T-cell (primary cell): ENCODE measurements around the gene MYLK4. TPM values are rescaled to one million over a fixed set of nuclear protein-coding genes. Genes with fewer than 3 reads are reported as not detected.

Source experiments
- ATAC-seq, 4 experiments: fragments of 200-7000 bp in 3 of 4; fragments of 150-1000 bp in 1 of 4; cut with Tn5 transposase; replicated peaks in 1 of 4; 1 replicate in 3 of 4; 2 replicates in 1 of 4; pipeline ENCODE4 v1.10.0; 2021; ENCODE audit warnings: moderate library complexity in 3 of 4, mild to moderate bottlenecking in 2 of 4, moderate number of reproducible peaks in 1 of 4
- CTCF ChIA-PET, 2 donors: fragments of 300-600 bp; sonication (Branson Sonifier 250); formaldehyde crosslinking; loops; one replicate each; lab custom pipeline; 2022; ENCODE audit warnings: antibody characterized with exemption in 2 of 2; lab: Charles Lee
- POLR2A ChIA-PET, 2 donors: fragments of 300-600 bp; sonication (Branson Sonifier 250); formaldehyde crosslinking; loops; one replicate each; lab custom pipeline; 2022; ENCODE audit warnings: antibody characterized with exemption in 2 of 2; lab: Charles Lee
- DNase-seq, 35 experiments: peaks; one replicate each; pipeline versions ENCODE4 v3.0.0 to v3.0.0-alpha.2; 2013 to 2023
- H3K27ac ChIP-seq: one replicate; pipeline ENCODE4 v1.5.1; 2013; ENCODE audit warnings: low read length
- H3K27me3 ChIP-seq, 2 experiments: replicated peaks in 1 of 2; 1 replicate in 1 of 2; 2 replicates in 1 of 2; pipeline versions ENCODE4 v1.6.1 to v1.7.0; 2013; ENCODE audit warnings: low read length in 1 of 2, mixed read lengths in 1 of 2; ENCODE audit not compliant: control insufficient read depth in 2 of 2, insufficient read depth in 2 of 2; ENCODE audit errors: extremely low read depth in 1 of 2
- H3K36me3 ChIP-seq, 2 donors: 1 replicate in 1 of 2; 2 replicates in 1 of 2; pipeline versions ENCODE4 v1.6.1 to v1.7.0; 2013; ENCODE audit warnings: low read length in 1 of 2; ENCODE audit not compliant: control insufficient read depth in 2 of 2, insufficient read depth in 1 of 2; ENCODE audit errors: extremely low read depth in 1 of 2
- H3K4me1 ChIP-seq, 2 experiments: 1 replicate in 1 of 2; 2 replicates in 1 of 2; pipeline versions ENCODE4 v1.6.1 to v1.7.0; 2013; ENCODE audit warnings: low read length in 2 of 2, mixed read lengths in 1 of 2; ENCODE audit not compliant: insufficient read depth in 2 of 2, control insufficient read depth in 1 of 2; ENCODE audit errors: extremely low read depth in 1 of 2
- H3K4me3 ChIP-seq, 2 donors: 1 replicate in 1 of 2; 2 replicates in 1 of 2; pipeline versions ENCODE4 v1.5.1 to v1.7.0; 2013; ENCODE audit warnings: mild to moderate bottlenecking in 2 of 2, low read length in 1 of 2, moderate library complexity in 1 of 2; ENCODE audit not compliant: control insufficient read depth in 1 of 2; ENCODE audit errors: extremely low read depth in 1 of 2
- H3K9me3 ChIP-seq: 2 replicates; pipeline ENCODE4 v1.7.0; 2013
- H3K27ac Mint-ChIP-seq, 2 donors: one replicate each; pipeline ENCODE4 v1.8.0; 2020 to 2021; ENCODE audit warnings: mild to moderate bottlenecking in 2 of 2, mixed read lengths in 2 of 2
- H3K27me3 Mint-ChIP-seq, 2 donors: one replicate each; pipeline ENCODE4 v1.8.0; 2021 to 2022; ENCODE audit warnings: mixed read lengths in 2 of 2
- H3K36me3 Mint-ChIP-seq: one replicate; pipeline ENCODE4 v1.8.0; 2021; ENCODE audit warnings: mixed read lengths
- H3K4me1 Mint-ChIP-seq, 3 donors: one replicate each; pipeline ENCODE4 v1.8.0; 2020 to 2022; ENCODE audit warnings: mixed read lengths in 3 of 3, mild to moderate bottlenecking in 1 of 3
- H3K4me3 Mint-ChIP-seq, 3 donors: one replicate each; pipeline ENCODE4 v1.8.0; 2020 to 2022; ENCODE audit warnings: mild to moderate bottlenecking in 3 of 3, mixed read lengths in 3 of 3, moderate library complexity in 3 of 3
- H3K9me3 Mint-ChIP-seq, 3 donors: one replicate each; pipeline ENCODE4 v1.8.0; 2020 to 2022; ENCODE audit warnings: mixed read lengths in 3 of 3
- WGBS: methylation state at CpG from one replicate; pipeline ENCODE4 v1.1.5; 2013; ENCODE audit warnings: missing lambda C conversion rate; ENCODE audit not compliant: insufficient coverage; 5-methylcytosine and 5-hydroxymethylcytosine counted together
- total RNA-seq, 35 experiments: library from RNA in 6 of 35; stranded (reverse) in 6 of 35; fragments of 120-200 nt in 1 of 35; gene quantifications; one replicate each; pipeline versions ENCODE4 v1.2.1 to v1.2.4 and lab custom pipeline; 2013 to 2026

MYLK4 gene
- total RNA-seq, 5 donors from 2014 or later (not counting 1 experiment from before 2014, with no cell fraction given) = 0.58 to 1.4 (median 1.0) TPM

DNA sequence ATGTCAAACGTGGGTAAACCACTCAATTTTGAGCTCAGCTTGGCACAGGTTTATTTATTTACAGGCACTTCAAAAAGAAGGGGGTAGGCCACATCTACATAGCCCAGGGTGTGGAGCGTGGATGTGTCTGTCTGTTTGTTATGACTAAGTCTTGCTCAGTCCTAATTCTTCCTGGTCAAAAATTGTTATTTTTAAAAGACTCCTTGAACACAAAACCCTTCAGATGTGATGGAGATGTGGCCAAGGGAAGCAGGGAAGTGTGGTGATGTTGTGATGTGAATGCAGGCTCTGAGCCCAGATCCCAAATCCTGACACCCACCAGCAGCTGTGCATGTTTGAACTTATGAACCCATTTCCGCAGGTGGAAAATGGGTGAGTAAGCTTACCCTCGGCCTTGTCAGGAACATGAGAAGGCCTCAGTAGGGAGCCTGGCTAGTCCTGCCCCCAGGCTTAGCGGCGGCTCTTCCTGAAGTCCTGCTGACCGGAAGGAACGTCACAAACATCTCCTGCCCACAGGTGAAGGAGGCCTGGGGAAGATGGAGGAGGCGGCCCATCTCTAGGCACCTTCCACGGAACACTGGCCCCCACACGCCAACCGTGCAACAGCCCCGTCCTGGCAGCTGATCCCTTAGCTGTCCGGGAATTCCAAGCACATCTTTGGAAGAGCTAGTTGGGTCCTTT is 119.7 kb downstream of the MYLK4 start:
- peaks cover 4 to 6% (median 5%) of the 10 kb centered on the region in 3 donors for H3K4me1 Mint-ChIP-seq
- DNase-seq (no peak), ATAC-seq (no peak)
- H3K27me3 Mint-ChIP-seq = peaks cover 0 to 13% of the 10 kb centered on the region in 2 donors
- no peak overlapping the region for H3K27ac Mint-ChIP-seq
- WGBS = 87% methylated on average over 12 of the region's 14 CpGs
- H3K27ac ChIP-seq = no peak overlapping the region
- peaks cover 0 to 9% of the 10 kb centered on the region in 2 experiments for H3K4me1 ChIP-seq
- H3K4me3 ChIP-seq = no peak overlapping the region
- ChIA-PET POLR2A (no interaction called here), CTCF (interaction anchor here (0.6 to 1.1 kb wide), 3 partner anchors 23 to 1007 kb away, joined by 4 to 8 read pairs (median 5); no protein-coding TSS in a partner anchor)
- H3K27me3 ChIP-seq = peaks cover 0 to 24% of the 10 kb centered on the region in 2 experiments
- H3K9me3 Mint-ChIP-seq = no peaks in the 10 kb centered on the region
- no peak overlapping the region for H3K4me3 Mint-ChIP-seq
- no peaks in the 10 kb centered on the region for H3K36me3 Mint-ChIP-seq
- no peaks in the 10 kb centered on the region for H3K9me3 ChIP-seq
- no peaks in the 10 kb centered on the region for H3K36me3 ChIP-seq

DNA sequence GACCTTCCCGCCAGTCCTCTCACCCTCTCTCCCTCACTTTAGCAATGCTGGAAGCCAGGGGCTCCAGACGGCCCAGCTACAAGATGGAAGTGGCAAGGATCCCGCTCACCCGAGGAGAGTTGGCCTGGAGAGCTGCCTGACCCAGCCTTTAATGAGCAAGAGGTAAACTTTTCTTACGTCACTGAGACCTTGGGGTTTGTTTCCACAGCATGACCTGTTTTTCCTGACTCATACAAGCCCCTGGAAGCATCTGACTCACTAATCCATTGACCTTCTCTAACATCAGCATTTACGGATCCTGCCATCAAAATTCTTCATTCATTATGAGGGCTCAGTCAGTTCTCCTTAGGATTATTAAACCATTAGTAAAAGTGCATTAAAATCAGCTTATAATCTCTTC is 120.4 kb downstream of the MYLK4 start:
- ChIA-PET POLR2A (no interaction called here), CTCF (interaction anchor here (0.6 to 1.1 kb wide), 2 partner anchors 110 to 1006 kb away, joined by 5 to 8 read pairs; no protein-coding TSS in a partner anchor)

GRCh38 chr6:2626401-2626800 is 124.3 kb downstream of the MYLK4 start:
- no peak for ATAC-seq
- H3K36me3 Mint-ChIP-seq = no peaks in the 10 kb centered on the region
- Histone ChIP-seq H3K36me3 (no peaks in the 10 kb centered on the region), H3K9me3 (no peaks in the 10 kb centered on the region), H3K4me1 (no peaks in the 10 kb centered on the region), H3K27me3 (peaks cover 0 to 9% of the 10 kb centered on the region in 2 experiments), H3K4me3 (no peak overlapping the region), H3K27ac (no peak overlapping the region)
- H3K9me3 Mint-ChIP-seq = no peaks in the 10 kb centered on the region
- ChIA-PET CTCF (no interaction called here), POLR2A (no interaction called here)
- H3K4me3 Mint-ChIP-seq = no peak overlapping the region
- no peaks in the 10 kb centered on the region for H3K4me1 Mint-ChIP-seq
- no peak overlapping the region for H3K27ac Mint-ChIP-seq
- 90% methylated on average over 6 of the region's 7 CpGs for WGBS
- DNase-seq = no peak
- H3K27me3 Mint-ChIP-seq = peaks cover 6 to 8% of the 10 kb centered on the region in 2 donors

More for the DNA sequence above, 120.4 kb downstream of the MYLK4 start:
- DNase-seq (no peak), ATAC-seq (no peak)
- Histone ChIP-seq H3K36me3 (no peaks in the 10 kb centered on the region), H3K27ac (no peak overlapping the region), H3K4me1 (peaks cover 0 to 9% of the 10 kb centered on the region in 2 experiments), H3K4me3 (no peak overlapping the region), H3K9me3 (no peaks in the 10 kb centered on the region), H3K27me3 (peaks cover 0 to 19% of the 10 kb centered on the region in 2 experiments)
- H3K36me3 Mint-ChIP-seq = no peaks in the 10 kb centered on the region
- peaks cover 0 to 8% of the 10 kb centered on the region in 2 donors for H3K27me3 Mint-ChIP-seq
- WGBS = 77% methylated on average over 5 of the region's 6 CpGs
- no peaks in the 10 kb centered on the region for H3K9me3 Mint-ChIP-seq
- no peak overlapping the region for H3K4me3 Mint-ChIP-seq
- H3K27ac Mint-ChIP-seq = no peak overlapping the region
- peaks cover 4 to 6% (median 5%) of the 10 kb centered on the region in 3 donors for H3K4me1 Mint-ChIP-seq

DNA sequence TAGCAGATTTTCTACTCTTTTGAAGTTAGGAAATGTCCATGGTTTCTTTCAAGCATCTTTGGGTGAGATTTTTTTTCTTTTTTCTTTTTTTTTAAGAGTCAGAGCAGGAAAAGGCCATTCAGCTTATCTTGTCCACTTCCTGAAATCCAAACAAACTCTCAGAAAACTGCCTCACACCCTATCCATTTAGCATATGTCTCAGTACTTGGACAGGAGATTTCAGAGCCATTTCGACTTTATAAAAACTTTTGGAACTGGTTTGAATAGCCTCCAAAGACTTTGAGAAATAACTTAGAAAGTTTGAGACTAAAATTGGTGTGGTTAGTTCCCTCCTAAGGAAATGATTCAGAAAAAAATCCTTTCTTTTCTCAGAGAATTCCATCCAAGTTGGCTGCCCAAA is 125.1 kb downstream of the MYLK4 start:
- Mint-ChIP-seq H3K4me3 (no peak overlapping the region), H3K27me3 (peaks cover 6 to 8% of the 10 kb centered on the region in 2 donors), H3K4me1 (no peaks in the 10 kb centered on the region), H3K9me3 (no peaks in the 10 kb centered on the region), H3K27ac (no peak overlapping the region), H3K36me3 (no peaks in the 10 kb centered on the region)
- no peak overlapping the region for H3K27ac ChIP-seq
- ATAC-seq (no peak), DNase-seq (no peak)
- ChIA-PET CTCF (no interaction called here), POLR2A (no interaction called here)
- peaks cover 0 to 6% of the 10 kb centered on the region in 2 experiments for H3K27me3 ChIP-seq
- WGBS = no CpG with 5 or more reads among the region's 1 CpG
- H3K4me1 ChIP-seq = no peaks in the 10 kb centered on the region
- no peaks in the 10 kb centered on the region for H3K9me3 ChIP-seq
- H3K36me3 ChIP-seq = no peaks in the 10 kb centered on the region
- H3K4me3 ChIP-seq = no peak overlapping the region

- Histone ChIP-seq H3K4me3 (no peak overlapping the region), H3K4me1 (no peaks in the 10 kb centered on the region), H3K36me3 (no peaks in the 10 kb centered on the region), H3K27ac (no peak overlapping the region), H3K9me3 (no peaks in the 10 kb centered on the region), H3K27me3 (peaks cover 0 to 6% of the 10 kb centered on the region in 2 experiments)
- Mint-ChIP-seq H3K27me3 (peaks cover 13 to 15% of the 10 kb centered on the region in 2 donors), H3K4me3 (no peak overlapping the region), H3K4me1 (no peaks in the 10 kb centered on the region), H3K9me3 (no peaks in the 10 kb centered on the region), H3K36me3 (no peaks in the 10 kb centered on the region), H3K27ac (no peak overlapping the region)
- CTCF ChIA-PET = no interaction called here
- DNase-seq (no peak), ATAC-seq (no peak)
- WGBS = 93% methylated on average over 6 of the region's 12 CpGs
- POLR2A ChIA-PET = no interaction called here
Observed at GRCh38 chr6:2624177-2624576, 126.5 kb downstream of the MYLK4 start.

DNA sequence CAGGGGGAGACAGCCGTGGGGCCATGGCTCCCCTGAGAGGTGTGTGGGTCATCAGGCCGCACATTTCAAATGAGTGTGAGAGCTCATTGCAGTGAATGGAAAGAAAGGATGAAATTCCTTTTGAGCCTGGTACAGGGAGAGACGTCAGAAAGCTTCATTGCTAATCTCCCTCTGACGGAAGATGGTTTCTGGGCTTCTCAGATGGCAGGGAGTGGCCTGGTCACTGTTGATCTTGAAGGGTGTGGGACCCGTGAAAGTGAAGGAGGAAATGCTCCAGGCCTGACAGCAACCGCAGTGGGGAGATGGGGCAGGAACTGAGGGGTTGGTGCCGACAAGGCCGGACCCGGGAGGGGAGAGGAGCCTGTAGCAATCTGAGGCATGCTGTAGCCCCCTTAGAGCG is 127.4 kb downstream of the MYLK4 start:
- H3K36me3 ChIP-seq = no peaks in the 10 kb centered on the region
- no peaks in the 10 kb centered on the region for H3K9me3 ChIP-seq
- H3K4me3 ChIP-seq = no peak overlapping the region
- ATAC-seq (no peak), DNase-seq (no peak)
- no peak overlapping the region for H3K27ac Mint-ChIP-seq
- POLR2A ChIA-PET = no interaction called here
- no peaks in the 10 kb centered on the region for H3K4me1 Mint-ChIP-seq
- H3K36me3 Mint-ChIP-seq = no peaks in the 10 kb centered on the region
- CTCF ChIA-PET = no interaction called here
- H3K27me3 ChIP-seq = peaks cover 0 to 8% of the 10 kb centered on the region in 2 experiments
- 69% methylated on average over 9 of the region's 10 CpGs for WGBS
- H3K27me3 Mint-ChIP-seq = peaks cover 17 to 18% of the 10 kb centered on the region in 2 donors
- no peaks in the 10 kb centered on the region for H3K4me1 ChIP-seq
- H3K27ac ChIP-seq = no peak overlapping the region
- H3K9me3 Mint-ChIP-seq = no peaks in the 10 kb centered on the region
- H3K4me3 Mint-ChIP-seq = no peak overlapping the region
